NB4 (cell line): ENCODE measurements around the gene KIR3DL2.

Experiments used
- MYC ChIP-seq: IDR thresholded peaks from 2 replicates; pipeline ENCODE4 v1.6.1; 2011; ENCODE audit warnings: low read depth, low read length
- POLR2A ChIP-seq: IDR thresholded peaks from 2 replicates; pipeline ENCODE4 v1.6.1; 2011; ENCODE audit warnings: mild to moderate bottlenecking; ENCODE audit not compliant: insufficient read length; ENCODE audit errors: extremely low read depth
- TF ChIP-seq, protein P1 (sequence below): IDR thresholded peaks from one replicate; pipeline ENCODE4 v1.5.1; 2012; ENCODE audit warnings: low read depth, low read length
- TF ChIP-seq, protein P2 (sequence below): IDR thresholded peaks from 2 replicates; pipeline ENCODE4 v1.6.1; 2011; ENCODE audit warnings: low read depth, low read length

DNA sequence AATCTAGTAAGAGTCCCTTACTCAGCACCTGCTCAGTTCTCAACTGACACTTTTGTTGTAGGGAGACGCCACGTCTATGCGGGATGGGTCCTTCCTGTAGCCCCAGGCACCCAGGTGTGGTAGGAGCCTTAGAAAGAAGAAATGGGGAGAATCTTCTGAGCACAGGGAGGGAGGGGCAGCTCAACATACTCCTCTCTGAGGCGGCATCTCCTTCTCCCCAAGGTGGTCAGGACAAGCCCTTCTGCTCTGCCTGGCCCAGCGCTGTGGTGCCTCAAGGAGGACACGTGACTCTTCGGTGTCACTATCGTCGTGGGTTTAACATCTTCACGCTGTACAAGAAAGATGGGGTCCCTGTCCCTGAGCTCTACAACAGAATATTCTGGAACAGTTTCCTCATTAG is 45.7 kb upstream of the KIR3DL2 start:
- TF ChIP-seq, protein P1, sequence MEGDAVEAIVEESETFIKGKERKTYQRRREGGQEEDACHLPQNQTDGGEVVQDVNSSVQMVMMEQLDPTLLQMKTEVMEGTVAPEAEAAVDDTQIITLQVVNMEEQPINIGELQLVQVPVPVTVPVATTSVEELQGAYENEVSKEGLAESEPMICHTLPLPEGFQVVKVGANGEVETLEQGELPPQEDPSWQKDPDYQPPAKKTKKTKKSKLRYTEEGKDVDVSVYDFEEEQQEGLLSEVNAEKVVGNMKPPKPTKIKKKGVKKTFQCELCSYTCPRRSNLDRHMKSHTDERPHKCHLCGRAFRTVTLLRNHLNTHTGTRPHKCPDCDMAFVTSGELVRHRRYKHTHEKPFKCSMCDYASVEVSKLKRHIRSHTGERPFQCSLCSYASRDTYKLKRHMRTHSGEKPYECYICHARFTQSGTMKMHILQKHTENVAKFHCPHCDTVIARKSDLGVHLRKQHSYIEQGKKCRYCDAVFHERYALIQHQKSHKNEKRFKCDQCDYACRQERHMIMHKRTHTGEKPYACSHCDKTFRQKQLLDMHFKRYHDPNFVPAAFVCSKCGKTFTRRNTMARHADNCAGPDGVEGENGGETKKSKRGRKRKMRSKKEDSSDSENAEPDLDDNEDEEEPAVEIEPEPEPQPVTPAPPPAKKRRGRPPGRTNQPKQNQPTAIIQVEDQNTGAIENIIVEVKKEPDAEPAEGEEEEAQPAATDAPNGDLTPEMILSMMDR = no peak
- no peak for TF ChIP-seq POLR2A
- TF ChIP-seq, protein P2, sequence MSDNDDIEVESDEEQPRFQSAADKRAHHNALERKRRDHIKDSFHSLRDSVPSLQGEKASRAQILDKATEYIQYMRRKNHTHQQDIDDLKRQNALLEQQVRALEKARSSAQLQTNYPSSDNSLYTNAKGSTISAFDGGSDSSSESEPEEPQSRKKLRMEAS = no peak
- no peak for TF ChIP-seq MYC
